H54 (cell line): ENCODE measurements around the gene FKBP2.
A peak's percentile ranks its signal among the peaks of the same experiment; 100 is the strongest.

Source experiments
- DNase-seq: peaks from one replicate; pipeline ENCODE4 v3.0.0; 2011; ENCODE audit warnings: low spot score, mixed read lengths; ENCODE audit not compliant: insufficient read length
- FAIRE-seq: peaks from 3 replicates; lab custom pipeline; 2011; peaks lifted over from hg19 to GRCh38; lab: Jason Lieb, UNC
- POLR2A ChIP-seq: IDR thresholded peaks from 2 replicates; pipeline ENCODE4 v1.6.1; 2011; ENCODE audit warnings: low read depth, mild to moderate bottlenecking, low read length

The FKBP2 gene

GRCh38 chr11:64240435-64241240, at the start of gene FKBP2:
TSS of gene FKBP2 (plus strand) at chr11:64241095. CDS start at chr11:64242388, 1,293 bp downstream.
- TF ChIP-seq POLR2A = peak; percentile 58
- FAIRE-seq (no peak), DNase-seq (peak; percentile 96)

GRCh38 chr11:64192434-64192833, 48.5 kb upstream of the FKBP2 start:
- no peak for DNase-seq
- no peak for FAIRE-seq
- TF ChIP-seq POLR2A = no peak

GRCh38 chr11:64196626-64197025, 44.3 kb upstream of the FKBP2 start:
- FAIRE-seq = no peak
- no peak for DNase-seq
- TF ChIP-seq POLR2A = no peak

- FAIRE-seq (no peak), DNase-seq (no peak)
- no peak for TF ChIP-seq POLR2A
These were observed 42.4 kb upstream of the FKBP2 start for GRCh38 chr11:64198511-64198910.

GRCh38 chr11:64201543-64201942, 39.4 kb upstream of the FKBP2 start:
- FAIRE-seq = no peak
- TF ChIP-seq POLR2A = no peak

GRCh38 chr11:64202992-64203391, 37.9 kb upstream of the FKBP2 start:
- no peak for FAIRE-seq
- no peak for DNase-seq
- TF ChIP-seq POLR2A = no peak

More at GRCh38 chr11:64201543-64201942, 39.4 kb upstream of the FKBP2 start:
- DNase-seq = no peak

- DNase-seq = no peak
- FAIRE-seq = no peak
- TF ChIP-seq POLR2A = no peak
These were observed 37.3 kb upstream of the FKBP2 start for GRCh38 chr11:64203421-64204079.

- DNase-seq (no peak), FAIRE-seq (no peak)
- no peak for TF ChIP-seq POLR2A
These were observed 36.8 kb upstream of the FKBP2 start for GRCh38 chr11:64204080-64204440.

- DNase-seq (peak; percentile 88), FAIRE-seq (no peak)
- TF ChIP-seq POLR2A = no peak
These were observed 36.4 kb upstream of the FKBP2 start for GRCh38 chr11:64204464-64204989.

- no peak for TF ChIP-seq POLR2A
- no peak for DNase-seq
- FAIRE-seq = no peak
These were observed 34.2 kb upstream of the FKBP2 start, which contains the start of gene FERMT3 for GRCh38 chr11:64206457-64207255. TSS of gene FERMT3 (plus strand) at chr11:64206721. CDS start at chr11:64207365, 644 bp downstream.

- DNase-seq (peak; percentile 72), FAIRE-seq (no peak)
- TF ChIP-seq POLR2A = peak; percentile 20; the same call in 1 of the 2 replicates
These were observed 33.4 kb upstream of the FKBP2 start for GRCh38 chr11:64207256-64208085.

- no peak for TF ChIP-seq POLR2A
- DNase-seq = no peak
- FAIRE-seq = no peak
These were observed 32.7 kb upstream of the FKBP2 start for GRCh38 chr11:64208086-64208795.
